ENCODE data around the gene LHPP.

DNA sequence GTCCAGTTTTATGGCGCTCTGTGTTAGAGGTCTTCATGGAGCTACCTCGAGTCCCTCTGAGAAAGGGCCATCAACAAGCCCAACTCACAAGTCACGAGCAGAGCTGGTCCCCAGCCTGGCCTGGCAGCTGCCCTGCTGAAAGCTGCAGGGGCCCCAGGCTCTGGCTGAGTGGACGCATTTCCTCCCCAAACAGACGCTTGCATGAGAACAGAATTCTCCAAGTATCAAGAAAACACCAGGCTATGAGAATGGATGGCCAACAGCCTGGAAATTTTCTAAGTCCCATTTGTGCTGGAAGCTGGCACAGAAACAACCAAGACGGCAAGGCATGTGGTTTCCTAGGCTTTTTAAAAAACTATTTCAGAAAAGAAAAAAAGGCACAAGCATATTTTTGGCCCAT lies 167.8 kb downstream of the LHPP start:
- TF ChIP-seq, protein P1, sequence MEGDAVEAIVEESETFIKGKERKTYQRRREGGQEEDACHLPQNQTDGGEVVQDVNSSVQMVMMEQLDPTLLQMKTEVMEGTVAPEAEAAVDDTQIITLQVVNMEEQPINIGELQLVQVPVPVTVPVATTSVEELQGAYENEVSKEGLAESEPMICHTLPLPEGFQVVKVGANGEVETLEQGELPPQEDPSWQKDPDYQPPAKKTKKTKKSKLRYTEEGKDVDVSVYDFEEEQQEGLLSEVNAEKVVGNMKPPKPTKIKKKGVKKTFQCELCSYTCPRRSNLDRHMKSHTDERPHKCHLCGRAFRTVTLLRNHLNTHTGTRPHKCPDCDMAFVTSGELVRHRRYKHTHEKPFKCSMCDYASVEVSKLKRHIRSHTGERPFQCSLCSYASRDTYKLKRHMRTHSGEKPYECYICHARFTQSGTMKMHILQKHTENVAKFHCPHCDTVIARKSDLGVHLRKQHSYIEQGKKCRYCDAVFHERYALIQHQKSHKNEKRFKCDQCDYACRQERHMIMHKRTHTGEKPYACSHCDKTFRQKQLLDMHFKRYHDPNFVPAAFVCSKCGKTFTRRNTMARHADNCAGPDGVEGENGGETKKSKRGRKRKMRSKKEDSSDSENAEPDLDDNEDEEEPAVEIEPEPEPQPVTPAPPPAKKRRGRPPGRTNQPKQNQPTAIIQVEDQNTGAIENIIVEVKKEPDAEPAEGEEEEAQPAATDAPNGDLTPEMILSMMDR (IDR thresholded peaks at IDR 0.05): no peak
- no peak for TF ChIP-seq POLR2A (IDR thresholded peaks at IDR 0.05)
